Liver (tissue), 9 donors: ENCODE data around the gene CD2. TPM values are rescaled to one million over a fixed set of nuclear protein-coding genes. Genes with fewer than 3 reads are reported as not detected.

ENCODE experiments used
- DNase-seq: peaks from one replicate; pipeline ENCODE4 v3.0.0-alpha.2; 2017; ENCODE audit warnings: low spot score
- H3K27ac ChIP-seq, 2 donors: one replicate each; pipeline ENCODE4 v1.7.0; 2013; ENCODE audit warnings: inconsistent platforms in 2 of 2, low read length in 2 of 2, control low read depth in 1 of 2, low read depth in 1 of 2, mild to moderate bottlenecking in 1 of 2
- H3K27me3 ChIP-seq, 4 donors: one replicate each; pipeline versions ENCODE4 v1.6.1 to v1.7.0; 2013; ENCODE audit warnings: low read length in 3 of 4, inconsistent platforms in 1 of 4, mild to moderate bottlenecking in 1 of 4, moderate library complexity in 1 of 4; ENCODE audit not compliant: control insufficient read depth in 4 of 4, insufficient read depth in 4 of 4
- H3K36me3 ChIP-seq, 4 donors: one replicate each; pipeline versions ENCODE4 v1.6.1 to v1.7.0; 2013; ENCODE audit warnings: low read length in 3 of 4, mild to moderate bottlenecking in 3 of 4, low read depth in 1 of 4, moderate library complexity in 1 of 4; ENCODE audit not compliant: control insufficient read depth in 4 of 4, insufficient read depth in 3 of 4
- H3K4me1 ChIP-seq, 4 donors: one replicate each; pipeline versions ENCODE4 v1.6.1 to v1.7.0; 2013; ENCODE audit warnings: low read length in 3 of 4, mild to moderate bottlenecking in 3 of 4, moderate library complexity in 1 of 4; ENCODE audit not compliant: control insufficient read depth in 4 of 4, insufficient read depth in 4 of 4
- H3K4me3 ChIP-seq, 3 donors: one replicate each; pipeline versions ENCODE4 v1.6.1 to v1.7.0; 2013; ENCODE audit warnings: low read length in 3 of 3, control low read depth in 1 of 3, low read depth in 1 of 3, mild to moderate bottlenecking in 1 of 3
- H3K9ac ChIP-seq, 2 donors: one replicate each; pipeline ENCODE4 v1.7.0; 2013; ENCODE audit warnings: low read length in 2 of 2, mild to moderate bottlenecking in 2 of 2, moderate library complexity in 2 of 2, control low read depth in 1 of 2, low read depth in 1 of 2
- H3K9me3 ChIP-seq, 4 donors: one replicate each; pipeline versions ENCODE4 v1.6.1 to v1.7.0; 2013; ENCODE audit warnings: low read length in 3 of 4; ENCODE audit not compliant: control insufficient read depth in 4 of 4
- ATF3 ChIP-seq: IDR thresholded peaks from 2 replicates; pipeline ENCODE4 v1.6.1; 2016; ENCODE audit warnings: antibody characterized with exemption
- FOXA1 ChIP-seq: IDR thresholded peaks from 2 replicates; pipeline ENCODE4 v1.6.1; 2016; ENCODE audit warnings: antibody characterized with exemption
- FOXA2 ChIP-seq: IDR thresholded peaks from 2 replicates; pipeline ENCODE4 v1.6.1; 2016; ENCODE audit warnings: antibody characterized with exemption
- GABPA ChIP-seq, 2 donors: IDR thresholded peaks in 1 of 2; conservative IDR thresholded peaks in 1 of 2; 2 replicates each; pipeline ENCODE4 v1.6.1; 2016; ENCODE audit warnings: antibody characterized with exemption in 2 of 2, mild to moderate bottlenecking in 1 of 2, moderate library complexity in 1 of 2
- HNF4A ChIP-seq, 2 donors: conservative IDR thresholded peaks; 2 replicates each; pipeline ENCODE4 v1.6.1; 2016; ENCODE audit warnings: antibody characterized with exemption in 2 of 2, mild to moderate bottlenecking in 2 of 2
- HNF4G ChIP-seq: IDR thresholded peaks from 2 replicates; pipeline ENCODE4 v1.6.1; 2016; ENCODE audit warnings: antibody characterized with exemption
- NR2F2 ChIP-seq: IDR thresholded peaks from 2 replicates; pipeline ENCODE4 v1.6.1; 2016; ENCODE audit warnings: antibody characterized with exemption
- RAD21 ChIP-seq, 2 donors: IDR thresholded peaks; 2 replicates each; pipeline ENCODE4 v1.6.1; 2016; ENCODE audit warnings: antibody characterized with exemption in 2 of 2, mild to moderate bottlenecking in 2 of 2
- REST ChIP-seq: IDR thresholded peaks from 2 replicates; pipeline ENCODE4 v1.6.1; 2016; ENCODE audit warnings: antibody characterized with exemption, mild to moderate bottlenecking
- RXRA ChIP-seq, 2 donors: IDR thresholded peaks; 2 replicates each; pipeline ENCODE4 v1.6.1; 2017 to 2018; ENCODE audit warnings: antibody characterized with exemption in 2 of 2, mild to moderate bottlenecking in 1 of 2
- SP1 ChIP-seq: IDR thresholded peaks from 2 replicates; pipeline ENCODE4 v1.6.1; 2018; ENCODE audit warnings: antibody characterized with exemption, mild to moderate bottlenecking
- TAF1 ChIP-seq: conservative IDR thresholded peaks from 2 replicates; pipeline ENCODE4 v1.6.1; 2016; ENCODE audit warnings: antibody characterized with exemption, mild to moderate bottlenecking
- YY1 ChIP-seq: IDR thresholded peaks from 2 replicates; pipeline ENCODE4 v1.6.1; 2016; ENCODE audit warnings: antibody characterized with exemption, mild to moderate bottlenecking
- WGBS: extraction: QIAGEN DNeasy Blood & Tissue Kit; methylation state at CpG from one replicate; pipeline ENCODE4 v1.1.7; 2013; 5-methylcytosine and 5-hydroxymethylcytosine counted together
- polyA plus RNA-seq, 2 donors: library from polyadenylated mRNA; stranded (reverse) in 1 of 2; unstranded in 1 of 2; fragments of 200-250 nt in 1 of 2; fragments of >200 nt in 1 of 2; fragmentation: Nextera tagmentation in 1 of 2; extraction: Ambion mirVana in 1 of 2; gene quantifications; one replicate each; pipeline versions ENCODE4 v1.2.1 to v1.2.3, GENCODE V29; 2013 to 2015
- total RNA-seq, 2 donors: library from RNA; depleted of rRNA; stranded (reverse); fragments of >200 nt; gene quantifications; one replicate each; pipeline ENCODE4 v1.2.3, GENCODE V29; 2014
- TF ChIP-seq, protein P1 (sequence below): IDR thresholded peaks from 2 replicates; pipeline ENCODE4 v1.6.1; 2016; ENCODE audit warnings: antibody characterized with exemption
- TF ChIP-seq, protein P2 (sequence below): IDR thresholded peaks from 2 replicates; pipeline ENCODE4 v1.6.1; 2016; ENCODE audit warnings: antibody characterized with exemption
- donor health status: healthy.
- donor health status: healthy.
- donor health status: healthy.
- donor health status: healthy.
- donor health status: healthy.

CD2 gene
- total and polyA plus RNA-seq, 4 donors = 0.28 to 1.5 (median 0.89) TPM

- H3K9me3 ChIP-seq = no peaks in the 10 kb centered on the region
- DNase-seq = no peak
- 66% methylated on average over 1 of the region's 1 CpG for WGBS
- H3K36me3 ChIP-seq = no peaks in the 10 kb centered on the region
- TF ChIP-seq HNF4A (conservative IDR thresholded peaks at IDR 0.05) = no peak
- no peak for TF ChIP-seq REST
- no peak for TF ChIP-seq RXRA (IDR thresholded peaks at IDR 0.05)
- TF ChIP-seq, protein P1, sequence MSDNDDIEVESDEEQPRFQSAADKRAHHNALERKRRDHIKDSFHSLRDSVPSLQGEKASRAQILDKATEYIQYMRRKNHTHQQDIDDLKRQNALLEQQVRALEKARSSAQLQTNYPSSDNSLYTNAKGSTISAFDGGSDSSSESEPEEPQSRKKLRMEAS = no peak
- TF ChIP-seq GABPA (IDR thresholded peaks at IDR 0.05 in 1 of 2, conservative IDR thresholded peaks at IDR 0.05 in 1 of 2) = no peak
- no peak for TF ChIP-seq RAD21 (IDR thresholded peaks at IDR 0.05)
- TF ChIP-seq SP1 = no peak
- no peak for TF ChIP-seq ATF3
- TF ChIP-seq TAF1 = no peak
- no peak for TF ChIP-seq FOXA1
- no peak for TF ChIP-seq YY1
- TF ChIP-seq, protein P2, sequence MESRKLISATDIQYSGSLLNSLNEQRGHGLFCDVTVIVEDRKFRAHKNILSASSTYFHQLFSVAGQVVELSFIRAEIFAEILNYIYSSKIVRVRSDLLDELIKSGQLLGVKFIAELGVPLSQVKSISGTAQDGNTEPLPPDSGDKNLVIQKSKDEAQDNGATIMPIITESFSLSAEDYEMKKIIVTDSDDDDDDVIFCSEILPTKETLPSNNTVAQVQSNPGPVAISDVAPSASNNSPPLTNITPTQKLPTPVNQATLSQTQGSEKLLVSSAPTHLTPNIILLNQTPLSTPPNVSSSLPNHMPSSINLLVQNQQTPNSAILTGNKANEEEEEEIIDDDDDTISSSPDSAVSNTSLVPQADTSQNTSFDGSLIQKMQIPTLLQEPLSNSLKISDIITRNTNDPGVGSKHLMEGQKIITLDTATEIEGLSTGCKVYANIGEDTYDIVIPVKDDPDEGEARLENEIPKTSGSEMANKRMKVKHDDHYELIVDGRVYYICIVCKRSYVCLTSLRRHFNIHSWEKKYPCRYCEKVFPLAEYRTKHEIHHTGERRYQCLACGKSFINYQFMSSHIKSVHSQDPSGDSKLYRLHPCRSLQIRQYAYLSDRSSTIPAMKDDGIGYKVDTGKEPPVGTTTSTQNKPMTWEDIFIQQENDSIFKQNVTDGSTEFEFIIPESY = no peak
- TF ChIP-seq FOXA2 = no peak
- H3K9ac ChIP-seq = no peak overlapping the region
- no peak overlapping the region for H3K27ac ChIP-seq
- no peaks in the 10 kb centered on the region for H3K27me3 ChIP-seq
- H3K4me1 ChIP-seq = no peaks in the 10 kb centered on the region
- H3K4me3 ChIP-seq = no peak overlapping the region
Observed at GRCh38 chr1:116806245-116806644, 52.0 kb downstream of the CD2 start.

DNA sequence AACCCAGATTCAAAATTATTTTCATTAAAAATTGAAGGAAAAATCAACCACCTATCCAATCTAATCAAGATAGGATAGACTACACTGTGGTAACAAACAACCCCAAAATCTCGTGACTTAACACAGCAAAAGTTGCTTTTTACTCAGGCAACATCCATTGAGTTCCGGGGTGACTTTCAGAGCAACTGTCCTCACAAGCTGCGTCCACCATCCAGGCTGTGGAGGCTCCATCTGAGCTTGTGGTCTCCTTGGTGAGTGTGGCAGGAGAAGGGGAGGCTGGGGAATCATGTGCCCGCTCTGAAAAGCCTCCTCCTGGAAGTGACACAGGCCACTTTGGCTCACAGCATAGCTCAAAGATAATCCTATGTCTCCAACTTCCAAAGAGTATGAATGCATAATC lies 52.4 kb downstream of the CD2 start:
- Histone ChIP-seq H3K9me3 (no peaks in the 10 kb centered on the region), H3K27ac (no peak overlapping the region), H3K4me1 (no peaks in the 10 kb centered on the region), H3K4me3 (no peak overlapping the region), H3K36me3 (no peaks in the 10 kb centered on the region), H3K27me3 (no peaks in the 10 kb centered on the region), H3K9ac (no peak overlapping the region)
- TF ChIP-seq, protein P2 = no peak
- TF ChIP-seq NR2F2 (no peak), FOXA2 (no peak), REST (no peak), RAD21 (IDR thresholded peaks at IDR 0.05) (no peak), RXRA (IDR thresholded peaks at IDR 0.05) (no peak), YY1 (no peak), GABPA (IDR thresholded peaks at IDR 0.05 in 1 of 2, conservative IDR thresholded peaks at IDR 0.05 in 1 of 2) (no peak), TAF1 (no peak), SP1 (no peak), HNF4G (no peak), FOXA1 (no peak)
- TF ChIP-seq, protein P1 = no peak
- WGBS = 87% methylated on average over 4 of the region's 4 CpGs
- DNase-seq = no peak
